OCI-LY3 (cell line): Measurements from ENCODE around the gene HSPD1.

Source experiments
- CTCF ChIP-seq: fragments of 200-600, 300-600 bp; sonication (generic); IDR thresholded peaks from 2 replicates; pipeline ENCODE4 v1.5.1; 2014; ENCODE audit warnings: antibody characterized with exemption, low read length, low read depth
- EZH2phosphoT487 ChIP-seq: fragments of 200-600 bp; shearing (Covaris generic); IDR thresholded peaks from 2 replicates; pipeline ENCODE4 v1.6.1; 2018; ENCODE audit warnings: antibody characterized with exemption, mixed run types, low read depth

DNA sequence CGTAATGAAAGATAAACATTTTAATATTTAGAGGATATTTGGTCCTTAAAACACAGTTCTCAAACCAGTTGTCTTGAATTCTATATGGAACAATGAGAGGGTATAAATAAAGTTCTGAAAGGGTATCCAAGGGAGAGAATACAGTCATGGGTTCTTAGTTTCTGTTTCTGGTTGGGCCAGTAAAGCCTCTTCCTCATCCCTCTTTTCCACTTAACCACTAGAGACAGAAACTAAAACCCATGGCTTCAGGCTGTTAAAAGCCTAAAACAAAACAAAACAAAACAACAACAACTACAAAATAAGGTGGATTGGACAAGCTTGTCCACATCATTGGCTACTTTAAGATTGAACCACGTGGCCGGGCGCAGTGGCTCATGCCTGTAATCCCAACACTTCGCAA, 27.5 kb downstream of the HSPD1 start:
- TF ChIP-seq CTCF (no peak), EZH2phosphoT487 (no peak)
